HG02610 (cell line): ENCODE measurements around the gene PPM1H.

Experiments used
- ATAC-seq: cut with Tn5 transposase; IDR thresholded peaks from one replicate; pipeline ENCODE4 v1.9.1; 2021; ENCODE audit warnings: mild to moderate bottlenecking, moderate library complexity; ENCODE audit not compliant: unreplicated experiment

Gene PPM1H

DNA sequence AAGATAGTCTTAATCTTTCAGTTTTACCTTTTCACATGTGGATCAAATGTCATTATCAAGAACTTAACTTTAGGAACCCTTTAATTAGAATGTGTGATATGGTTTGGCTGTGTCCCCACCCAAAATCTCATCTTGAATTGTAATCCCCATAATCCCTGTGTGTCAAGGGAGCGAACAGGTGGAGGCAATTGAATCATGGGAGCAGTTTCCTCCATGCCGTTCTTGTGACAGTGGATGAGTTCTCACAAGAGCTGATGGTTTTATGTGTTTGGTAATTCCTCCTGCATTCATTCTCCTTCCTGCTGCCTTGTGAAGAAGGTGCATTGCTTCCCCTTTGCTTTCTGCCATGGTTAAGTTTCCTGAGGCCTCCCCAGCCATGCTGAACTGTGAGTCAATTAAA, 307.8 kb downstream of the PPM1H start:
- ATAC-seq = no peak

- no peak for ATAC-seq
These were observed 309.7 kb downstream of the PPM1H start for GRCh38 chr12:62625228-62625627.

DNA sequence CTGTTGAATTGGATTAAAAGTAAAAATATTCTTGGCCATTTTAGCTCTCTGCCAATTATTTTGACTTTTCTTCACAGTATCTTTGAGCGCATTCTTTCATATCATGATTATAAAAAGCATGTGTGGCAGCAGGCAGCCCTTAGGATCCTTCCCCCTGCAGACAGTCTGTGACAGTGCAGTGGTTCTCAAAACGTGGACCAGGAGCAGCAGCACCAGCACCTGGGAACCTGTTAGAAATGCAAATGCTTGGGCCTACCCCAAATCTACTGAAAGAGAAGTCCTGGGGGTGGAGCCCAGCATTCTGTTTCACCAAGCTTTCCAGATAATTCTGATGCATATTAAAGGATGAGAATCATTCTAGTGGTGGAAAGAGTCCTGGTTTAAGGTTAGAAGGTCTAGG, 312.8 kb downstream of the PPM1H start:
- ATAC-seq = no peak

GRCh38 chr12:62621101-62621638, 313.8 kb downstream of the PPM1H start:
- no peak for ATAC-seq

- ATAC-seq = no peak
These were observed 316.0 kb downstream of the PPM1H start for GRCh38 chr12:62618930-62619329.

DNA sequence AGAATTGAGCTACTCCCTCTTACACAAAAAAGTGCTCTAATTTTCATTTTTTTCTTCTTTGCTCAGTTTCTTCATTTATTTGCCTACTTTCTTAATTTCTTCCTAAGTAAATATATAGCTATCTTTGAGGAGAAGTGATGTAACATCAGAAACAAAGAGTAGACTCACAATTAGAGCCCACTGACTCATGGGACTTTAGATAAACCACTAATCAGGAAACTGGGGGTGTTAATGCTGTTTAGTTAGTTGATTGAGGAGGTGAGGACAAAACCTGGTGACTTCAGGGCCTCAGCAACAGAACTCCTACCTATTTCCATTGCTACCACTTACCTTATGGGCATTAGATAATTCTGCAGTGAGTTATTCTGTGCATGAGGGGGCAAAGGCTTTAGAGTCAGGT, 316.6 kb downstream of the PPM1H start:
- no peak for ATAC-seq

DNA sequence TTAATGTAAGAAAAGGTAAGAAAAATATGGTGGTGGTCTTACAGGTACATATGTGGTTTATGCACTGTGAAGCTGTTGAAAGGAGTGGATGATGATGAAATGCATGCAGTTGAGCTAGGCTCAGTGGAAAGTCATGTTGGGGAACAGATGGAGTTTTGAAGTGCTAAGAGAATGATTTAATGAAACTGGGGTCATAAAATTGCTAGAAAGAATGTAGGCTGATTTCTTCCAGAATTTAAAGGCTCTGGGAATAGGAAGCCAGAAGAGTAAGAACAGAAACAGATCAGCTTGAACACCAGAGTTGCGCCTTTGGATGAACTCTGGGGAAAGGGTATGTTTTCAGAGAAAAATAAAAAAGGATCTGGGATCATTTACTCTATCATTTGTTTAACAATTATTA, 321.9 kb downstream of the PPM1H start:
- no peak for ATAC-seq

GRCh38 chr12:62606654-62607053, 328.3 kb downstream of the PPM1H start:
- no peak for ATAC-seq

GRCh38 chr12:62605981-62606380, 329.0 kb downstream of the PPM1H start:
- ATAC-seq = no peak

GRCh38 chr12:62604871-62605270, 330.1 kb downstream of the PPM1H start:
- no peak for ATAC-seq

- ATAC-seq = no peak
These were observed 330.6 kb downstream of the PPM1H start for GRCh38 chr12:62604373-62604772.

DNA sequence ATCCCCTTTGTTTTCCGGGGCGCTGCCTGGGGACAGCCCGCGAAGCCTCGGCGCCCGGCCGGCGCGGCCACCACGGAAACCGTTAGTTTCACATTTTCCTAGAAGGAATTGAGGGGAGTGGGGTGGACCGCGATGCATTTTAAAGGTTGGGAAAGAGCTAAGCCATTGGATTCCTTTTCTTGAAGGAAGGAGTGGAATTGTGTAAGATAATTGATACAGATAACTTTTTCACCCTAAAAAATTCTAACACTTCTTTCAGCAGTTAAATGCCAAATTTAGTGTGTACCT, 331.2 kb downstream of the PPM1H start:
- ATAC-seq = no peak

DNA sequence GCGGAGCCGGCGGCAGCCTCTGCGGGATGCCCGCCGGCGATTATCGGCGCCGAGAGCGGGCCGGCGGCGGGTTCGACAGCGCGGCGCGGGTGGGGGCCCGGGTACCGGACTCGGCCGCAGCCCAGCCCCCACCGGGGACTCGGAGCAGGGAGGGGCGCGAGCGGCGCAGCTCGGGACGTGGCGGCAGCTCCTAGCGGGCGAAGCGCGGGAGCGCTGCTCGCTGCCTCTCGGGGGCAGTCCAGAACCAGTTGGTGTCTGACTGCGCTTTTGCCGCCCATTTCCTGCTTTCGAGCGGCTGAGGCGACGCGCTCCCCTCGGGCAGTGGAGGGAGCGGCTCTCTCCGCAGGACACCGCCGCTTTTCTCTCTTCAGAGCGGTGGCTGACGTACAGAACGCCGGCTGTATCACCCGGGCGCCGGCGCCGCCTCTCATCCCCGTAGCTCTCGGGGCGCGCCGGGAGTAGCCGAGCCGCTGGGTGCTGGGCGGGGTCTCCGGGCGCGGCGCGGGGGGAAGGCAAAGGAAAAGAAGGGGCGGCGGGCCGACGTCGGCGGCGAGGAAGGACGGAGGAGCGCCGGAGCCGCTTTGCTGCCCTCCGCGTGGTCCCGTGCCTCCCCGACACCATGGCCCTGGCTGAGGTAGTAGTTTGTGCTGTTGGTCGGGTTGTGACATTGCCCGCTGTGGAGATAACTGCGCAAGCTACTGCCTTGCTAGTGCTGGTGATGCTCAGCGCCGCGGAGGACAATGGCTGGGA, 331.7 kb downstream of the PPM1H start:
- peak; percentile 58 for ATAC-seq

- peak; percentile 77 for ATAC-seq
These were observed 332.5 kb downstream of the PPM1H start for GRCh38 chr12:62602255-62603060.

DNA sequence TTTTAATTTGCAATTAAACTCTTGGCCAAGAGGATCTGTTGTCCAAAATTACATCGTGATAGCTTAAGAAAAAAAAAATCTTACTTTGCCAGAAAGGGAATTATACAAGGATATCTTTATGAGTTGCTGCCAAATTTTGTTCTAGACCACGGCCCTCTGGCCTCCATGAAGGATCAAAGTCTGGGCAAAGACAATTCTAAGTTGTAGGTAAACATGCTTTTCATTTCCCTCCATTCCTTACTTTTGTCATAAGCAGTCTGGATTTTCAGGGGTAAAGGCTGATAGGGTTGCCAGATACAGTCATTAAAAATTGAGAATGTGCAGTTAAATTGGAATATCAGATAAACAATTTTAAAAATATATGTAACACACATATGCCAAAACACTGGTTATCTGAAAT, 333.2 kb downstream of the PPM1H start:
- ATAC-seq = no peak

GRCh38 chr12:62599854-62600437, 335.0 kb downstream of the PPM1H start:
- ATAC-seq = no peak

GRCh38 chr12:62598846-62599245, 336.1 kb downstream of the PPM1H start:
- no peak for ATAC-seq

- ATAC-seq = no peak
These were observed 337.7 kb downstream of the PPM1H start for GRCh38 chr12:62597253-62597652.
